ENCODE data around the gene UNC79.

The UNC79 gene

DNA sequence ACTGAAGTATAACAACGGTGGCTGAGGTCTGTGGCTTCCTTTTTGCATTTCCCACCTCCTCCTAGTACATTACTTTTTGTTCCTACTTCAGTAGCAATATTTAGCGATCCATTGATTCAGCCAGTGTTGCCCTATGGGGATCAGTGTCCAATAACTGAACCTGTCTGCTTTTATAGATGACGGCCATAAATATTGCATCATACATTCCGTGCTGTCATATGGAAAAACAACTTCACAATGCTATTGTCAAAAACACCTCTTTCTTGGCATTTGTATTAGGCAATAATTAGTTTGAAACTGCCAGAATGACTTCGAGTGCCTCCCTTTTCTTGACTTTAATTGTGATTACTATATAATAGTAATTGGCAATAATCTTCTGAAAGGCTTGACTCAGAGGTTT is 208.1 kb downstream of the UNC79 start:
- no peak overlapping the region for H3K27ac ChIP-seq
- no peak for TF ChIP-seq CTCF (conservative IDR thresholded peaks at IDR 0.05)

GRCh38 chr14:93643127-93643526 is 212.4 kb downstream of the UNC79 start:
- H3K27ac ChIP-seq = no peak overlapping the region
- no peak for TF ChIP-seq CTCF (conservative IDR thresholded peaks at IDR 0.05)

- TF ChIP-seq CTCF (conservative IDR thresholded peaks at IDR 0.05) = no peak
- H3K27ac ChIP-seq = no peak overlapping the region
These were observed 212.9 kb downstream of the UNC79 start for GRCh38 chr14:93643676-93644075.

- H3K27ac ChIP-seq = no peak overlapping the region
- no peak for TF ChIP-seq CTCF (conservative IDR thresholded peaks at IDR 0.05)
These were observed 214.5 kb downstream of the UNC79 start for GRCh38 chr14:93645200-93645599.

DNA sequence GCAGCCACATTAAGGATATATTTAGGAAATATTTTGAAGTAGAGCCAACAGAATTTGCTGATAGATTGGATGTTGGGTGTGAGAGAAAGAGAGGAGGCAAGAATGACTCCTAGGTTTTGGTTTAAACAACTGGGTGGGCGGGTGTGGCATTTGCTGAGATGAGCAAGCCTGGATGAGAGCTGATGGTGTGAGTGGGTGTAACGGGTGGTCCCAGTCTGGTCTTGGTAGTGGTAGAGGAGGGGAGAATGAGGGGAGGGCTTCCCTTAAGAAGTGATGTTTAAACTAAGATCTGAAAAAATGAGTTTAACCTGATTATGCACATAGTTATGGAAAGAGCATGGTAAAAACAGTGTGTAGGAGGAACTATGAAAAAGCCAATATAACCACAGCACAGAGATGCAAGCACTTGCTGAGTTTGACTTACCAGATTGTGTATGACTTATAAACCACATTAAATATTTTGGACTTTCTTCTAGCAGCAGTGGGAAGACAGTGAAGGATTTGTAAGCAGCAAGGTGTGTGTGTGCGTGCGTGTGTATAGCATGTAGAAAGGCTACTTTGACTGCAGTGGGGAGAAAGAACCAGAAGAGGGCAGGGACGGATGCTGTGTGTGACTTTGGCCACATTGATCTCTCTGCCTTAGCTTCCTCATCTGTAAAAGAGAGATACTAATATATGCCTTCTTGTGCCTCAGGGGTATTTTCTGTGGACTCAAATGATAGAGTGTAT is 217.9 kb downstream of the UNC79 start:
- H3K27ac ChIP-seq = no peak overlapping the region
- TF ChIP-seq CTCF (conservative IDR thresholded peaks at IDR 0.05) = peak; percentile 78

DNA sequence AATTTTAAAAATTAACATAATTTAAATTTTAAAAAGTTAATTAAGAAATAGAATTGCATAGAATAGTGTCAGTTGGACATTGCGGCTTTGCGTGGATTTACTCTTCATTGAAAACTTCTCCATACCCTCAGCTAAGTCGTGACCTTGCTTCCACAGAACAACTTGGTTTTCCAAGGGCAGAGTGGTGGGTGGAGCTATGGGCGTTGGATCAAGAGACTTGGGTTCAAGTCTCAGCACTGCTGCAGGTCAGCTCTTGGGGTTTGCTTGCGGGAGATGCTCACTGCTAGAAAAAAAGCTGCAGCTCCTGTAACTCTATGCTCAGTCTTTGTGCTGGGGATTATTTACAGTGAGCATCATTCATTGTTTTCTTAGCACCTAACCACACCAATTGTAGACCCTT is 223.9 kb downstream of the UNC79 start:
- TF ChIP-seq CTCF (conservative IDR thresholded peaks at IDR 0.05) = no peak
- no peak overlapping the region for H3K27ac ChIP-seq

- H3K27ac ChIP-seq = no peak overlapping the region
- TF ChIP-seq CTCF (conservative IDR thresholded peaks at IDR 0.05) = peak; percentile 72
These were observed 224.5 kb downstream of the UNC79 start for GRCh38 chr14:93655078-93655750.

All from VCaP (cell line).